Measurements from ENCODE around the gene TENT5C.

Gene TENT5C

GRCh38 chr1:117612517-117613248, 6.8 kb downstream of the TENT5C start (continued):
- TF ChIP-seq PATZ1 (tag by site-specific recombination; IDR thresholded peaks at IDR 0.05) (no peak), ZNF514 (tag by site-specific recombination; IDR thresholded peaks at IDR 0.05) (no peak), ZBTB17 (tag by site-specific recombination; IDR thresholded peaks at IDR 0.05) (no peak), ZNF394 (tag by site-specific recombination; IDR thresholded peaks at IDR 0.05; ENCODE audit: borderline replicate concordance) (0 out of 2 replicates have a peak, but pooled peaks have one; percentile 24), ZNF768 (tag by site-specific recombination; IDR thresholded peaks at IDR 0.05) (no peak), HOXC10 (CRISPR knock-in tag; IDR thresholded peaks at IDR 0.05) (no peak), KLF10 (tag by site-specific recombination; IDR thresholded peaks at IDR 0.05) (no peak), ZNF621 (tag by site-specific recombination; IDR thresholded peaks at IDR 0.05) (no peak), ZEB2 (tag by site-specific recombination; IDR thresholded peaks at IDR 0.05) (no peak), ZFP37 (tag by site-specific recombination; IDR thresholded peaks at IDR 0.05) (0 out of 2 replicates have a peak, but pooled peaks have one; percentile 20), ZNF391 (tag by site-specific recombination; IDR thresholded peaks at IDR 0.05; ENCODE audit: borderline replicate concordance, low read depth) (no peak), ZNF274 (IDR thresholded peaks at IDR 0.05; ENCODE audit: low read length) (no peak), ZNF274 (tag by site-specific recombination; IDR thresholded peaks at IDR 0.05; ENCODE audit: borderline replicate concordance) (no peak), ZBTB20 (tag by site-specific recombination; IDR thresholded peaks at IDR 0.05) (peak; percentile 48), ZNF48 (tag by site-specific recombination; IDR thresholded peaks at IDR 0.05) (no peak), ZNF132 (tag by site-specific recombination; IDR thresholded peaks at IDR 0.05; ENCODE audit: borderline replicate concordance) (no peak), ATF2 (tag by site-specific recombination; IDR thresholded peaks at IDR 0.05; ENCODE audit: low read depth) (no peak), ZNF341 (tag by site-specific recombination; IDR thresholded peaks at IDR 0.05; ENCODE audit: low read depth) (no peak), SP7 (tag by site-specific recombination; IDR thresholded peaks at IDR 0.05) (peak; percentile 56; the same call in 1 of the 2 replicates), ZNF623 (tag by site-specific recombination; IDR thresholded peaks at IDR 0.05) (no peak), ZNF426 (tag by site-specific recombination; IDR thresholded peaks at IDR 0.05) (no peak), PRDM10 (tag by site-specific recombination; IDR thresholded peaks at IDR 0.05) (peak; percentile 39; the same call in 1 of the 2 replicates), ZNF677 (tag by site-specific recombination; IDR thresholded peaks at IDR 0.05) (no peak), ZNF138 (tag by site-specific recombination; IDR thresholded peaks at IDR 0.05; ENCODE audit: borderline replicate concordance) (no peak), ZNF707 (tag by site-specific recombination; IDR thresholded peaks at IDR 0.05) (no peak), ZNF133 (tag by site-specific recombination; IDR thresholded peaks at IDR 0.05) (no peak), ELK4 (IDR thresholded peaks at IDR 0.05; ENCODE audit: borderline replicate concordance, low read depth, low read length) (no peak), KLF9 (tag by site-specific recombination; IDR thresholded peaks at IDR 0.05; ENCODE audit: low read depth) (0 out of 2 replicates have a peak, but pooled peaks have one; percentile 16), ZNF624 (tag by site-specific recombination; IDR thresholded peaks at IDR 0.05) (no peak), ZBTB6 (tag by site-specific recombination; IDR thresholded peaks at IDR 0.05) (no peak), BCL11A (tag by site-specific recombination; IDR thresholded peaks at IDR 0.05; ENCODE audit: low read depth) (no peak), ZNF830 (tag by site-specific recombination; IDR thresholded peaks at IDR 0.05; ENCODE audit: low read depth) (no peak)

All from HEK293 (cell line).